Superior temporal gyrus (tissue), 1 donor: ENCODE measurements around the gene HRH3.

Source experiments
- DNase-seq: peaks from one replicate; pipeline ENCODE4 v3.0.0-alpha.2; 2016; ENCODE audit errors: extremely low spot score

Gene HRH3

DNA sequence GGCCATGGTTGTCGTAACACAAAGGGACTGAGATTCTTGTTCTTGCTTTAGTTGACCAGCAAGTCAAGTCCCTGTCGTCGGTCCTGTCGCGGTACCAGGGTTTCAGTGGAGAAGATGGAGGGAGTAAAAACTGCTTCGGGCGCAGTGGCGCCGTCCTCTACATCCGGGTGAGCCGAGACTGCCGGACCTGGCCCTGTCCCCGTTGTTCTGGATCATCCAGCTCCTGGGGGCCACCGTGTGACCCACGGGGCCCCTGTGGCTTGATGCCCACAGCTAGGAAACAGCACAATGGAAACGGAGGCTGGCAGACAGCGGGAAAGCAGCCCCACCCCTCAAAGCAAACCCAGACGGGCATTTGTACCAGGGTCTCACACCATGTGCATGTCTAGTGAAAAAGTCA is 22.3 kb downstream of the HRH3 start:
- no peak for DNase-seq

DNA sequence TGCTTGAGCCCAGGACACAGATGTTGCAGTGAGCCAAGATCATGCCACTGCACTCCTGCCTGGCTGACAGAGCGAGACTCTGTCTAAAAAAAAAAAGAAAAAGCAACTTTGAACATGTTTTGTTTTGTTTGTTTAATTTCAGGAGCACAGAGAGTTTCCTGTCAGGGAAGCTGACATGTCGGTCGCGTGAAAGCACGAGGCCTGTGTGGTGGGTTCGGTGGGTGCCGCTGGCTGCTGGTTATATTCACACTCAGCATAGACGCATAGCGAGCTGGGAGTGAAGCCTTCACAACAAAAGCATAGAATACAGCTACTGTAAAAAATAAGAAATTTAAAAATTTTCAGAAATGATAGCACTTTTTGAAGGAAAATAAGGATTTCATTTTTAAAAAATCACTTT is 22.8 kb downstream of the HRH3 start:
- no peak for DNase-seq

DNA sequence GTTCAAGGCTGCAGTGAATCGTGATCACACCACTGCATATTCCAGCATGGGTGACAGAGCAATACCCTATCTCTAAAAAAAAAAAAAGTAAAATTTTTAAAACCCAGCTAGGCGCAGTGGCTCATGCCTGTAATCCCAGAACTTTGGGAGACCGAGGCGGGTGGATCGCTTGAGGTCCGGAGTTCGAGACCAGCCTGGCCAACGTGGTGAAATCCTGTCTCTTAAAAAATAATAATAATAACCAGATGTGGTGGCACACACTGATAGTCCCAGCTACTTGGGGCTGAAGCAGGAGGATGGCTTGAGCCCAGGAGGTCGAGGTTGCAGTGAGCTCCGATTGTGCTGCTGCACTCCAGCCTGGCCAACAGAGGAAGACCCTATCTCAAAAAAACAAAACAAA is 23.8 kb downstream of the HRH3 start:
- DNase-seq = no peak

GRCh38 chr20:62195736-62196135 is 24.3 kb downstream of the HRH3 start:
- DNase-seq = no peak

DNA sequence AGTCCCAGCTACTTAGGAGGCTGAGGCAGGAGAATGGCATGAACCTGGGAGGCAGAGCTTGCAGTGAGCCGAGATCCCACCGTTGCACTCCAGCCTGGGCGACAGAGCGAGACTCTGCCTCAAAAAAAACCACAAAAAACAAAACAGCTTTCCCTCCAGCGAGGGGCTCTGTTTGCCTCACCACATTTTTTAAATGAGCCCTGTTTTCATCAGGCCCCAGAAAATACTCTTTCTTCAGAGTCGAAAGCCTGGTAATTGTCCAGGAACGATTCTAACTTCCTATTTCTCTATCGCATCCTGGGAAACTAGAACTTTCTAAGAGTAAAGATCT is 25.0 kb downstream of the HRH3 start:
- DNase-seq = no peak

DNA sequence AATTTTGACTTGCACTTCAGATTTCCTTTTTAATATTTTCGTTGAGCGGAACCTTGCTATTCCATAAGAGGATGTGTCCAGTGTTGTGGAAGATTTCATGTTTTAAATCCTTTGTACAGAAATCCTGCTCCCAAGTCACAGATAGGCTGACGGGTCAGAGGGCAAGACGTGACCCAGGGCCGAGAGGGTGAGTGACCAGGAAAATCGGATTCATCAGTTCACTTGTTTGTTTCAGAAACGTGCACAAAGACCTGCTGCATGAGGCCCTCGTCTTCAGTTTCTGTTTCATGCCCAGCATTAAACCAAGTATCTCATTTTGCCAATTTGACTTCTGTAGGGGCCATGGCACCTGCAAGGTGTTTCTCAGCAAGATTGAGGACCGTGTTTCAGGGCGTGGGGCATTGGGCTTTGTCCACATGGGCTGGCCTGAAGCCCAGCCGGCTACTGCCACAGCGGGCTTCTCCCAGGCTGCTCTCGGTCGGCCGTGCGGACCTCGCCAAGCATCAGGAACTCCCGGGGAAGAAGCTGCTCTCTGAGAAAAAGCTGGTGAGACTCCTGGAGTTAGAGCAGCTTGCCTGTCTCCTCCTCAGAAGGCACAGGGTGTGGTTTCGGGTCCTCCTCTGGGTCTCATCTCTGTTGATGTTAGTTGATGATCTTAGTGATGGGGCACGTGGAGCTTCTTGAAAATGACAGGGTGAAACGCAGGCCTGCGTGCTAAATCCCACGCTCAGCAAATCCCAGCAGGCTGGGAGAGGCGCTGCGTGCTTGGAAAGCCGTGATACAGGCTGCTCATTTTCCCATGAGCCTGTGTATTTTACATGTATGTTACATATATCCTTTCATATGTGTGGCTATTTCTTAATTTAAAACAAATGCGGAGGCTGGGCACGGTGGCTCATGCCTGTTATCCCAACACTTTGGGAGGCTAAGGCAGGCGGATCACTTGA is 26.7 kb downstream of the HRH3 start:
- DNase-seq = no peak

GRCh38 chr20:62192635-62193034 is 27.4 kb downstream of the HRH3 start:
- DNase-seq = no peak

DNA sequence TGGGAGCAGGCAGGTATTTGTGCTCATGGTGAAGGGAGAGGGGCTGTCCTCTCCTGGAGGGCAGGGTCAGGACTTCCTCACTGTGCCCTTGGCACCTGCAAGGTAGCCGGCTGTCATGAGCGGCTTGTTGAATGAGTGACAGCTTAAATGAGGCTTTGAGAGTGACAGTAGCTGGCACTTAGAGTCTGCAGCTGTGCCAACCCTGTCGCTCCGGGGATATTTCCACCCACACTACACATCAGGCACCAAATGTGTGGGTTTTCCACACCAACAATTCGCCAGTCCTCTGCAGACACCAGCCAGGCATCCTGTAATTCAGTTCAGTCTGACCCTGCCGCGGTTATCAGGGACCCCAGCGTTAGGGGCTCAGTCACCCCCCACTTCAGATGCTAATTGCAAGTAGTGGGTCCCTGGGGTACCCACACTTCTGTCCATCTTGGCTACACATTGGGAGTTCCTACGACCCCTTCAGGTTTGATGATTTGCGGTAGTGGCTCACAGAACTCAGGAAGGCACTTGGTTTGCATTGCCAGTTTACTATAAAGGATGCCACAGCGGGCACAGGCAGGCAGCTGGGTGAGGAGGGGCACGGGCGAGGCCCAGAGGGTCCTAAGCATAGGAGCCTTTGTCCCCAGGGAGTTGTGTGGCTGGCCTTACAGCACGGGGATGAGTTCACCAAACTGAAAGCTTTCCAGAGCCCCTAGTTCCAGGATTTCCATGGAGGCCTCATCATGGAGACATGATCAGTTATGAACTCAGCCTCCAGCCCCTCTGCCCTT is 28.1 kb downstream of the HRH3 start:
- DNase-seq = no peak

DNA sequence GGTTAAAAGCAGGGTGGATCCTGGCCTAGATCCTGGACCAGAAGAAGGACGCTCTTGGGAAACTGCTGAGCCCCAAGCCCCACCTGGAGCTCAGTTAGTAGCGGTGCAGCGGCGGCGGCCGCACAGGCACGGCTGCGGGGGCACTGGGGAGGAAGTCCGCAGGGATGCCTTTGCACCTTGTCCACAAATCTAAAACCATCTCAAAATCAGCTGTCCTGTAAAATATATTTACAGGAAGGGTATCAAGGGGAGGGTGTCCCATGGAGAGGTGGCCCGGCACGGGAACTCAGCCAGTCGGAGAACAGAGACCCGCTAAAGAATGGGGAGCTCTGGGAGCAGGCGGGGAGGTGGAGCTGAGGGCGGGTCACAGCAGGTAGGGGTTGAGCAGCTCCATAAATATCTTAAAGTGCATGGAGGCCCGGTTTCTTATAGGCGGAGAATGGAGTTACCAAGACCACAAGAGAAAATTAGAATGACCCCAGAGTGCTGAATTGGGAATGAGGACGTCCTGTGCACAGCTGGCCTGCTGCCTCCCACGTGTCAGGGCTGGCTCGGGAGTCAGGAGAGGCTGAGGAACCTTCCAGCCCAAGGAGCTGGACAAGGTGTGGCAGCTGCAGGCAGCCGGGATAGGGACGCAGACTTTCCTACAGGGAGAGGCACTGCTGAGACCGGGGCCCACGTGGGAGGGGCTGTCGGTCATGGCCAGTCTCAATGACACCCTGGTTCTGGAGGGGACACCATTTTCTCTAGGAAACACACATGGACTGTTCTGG is 29.3 kb downstream of the HRH3 start:
- DNase-seq = no peak

- no peak for DNase-seq
Measured at GRCh38 chr20:62186887-62187866, 32.9 kb downstream of the HRH3 start.

DNA sequence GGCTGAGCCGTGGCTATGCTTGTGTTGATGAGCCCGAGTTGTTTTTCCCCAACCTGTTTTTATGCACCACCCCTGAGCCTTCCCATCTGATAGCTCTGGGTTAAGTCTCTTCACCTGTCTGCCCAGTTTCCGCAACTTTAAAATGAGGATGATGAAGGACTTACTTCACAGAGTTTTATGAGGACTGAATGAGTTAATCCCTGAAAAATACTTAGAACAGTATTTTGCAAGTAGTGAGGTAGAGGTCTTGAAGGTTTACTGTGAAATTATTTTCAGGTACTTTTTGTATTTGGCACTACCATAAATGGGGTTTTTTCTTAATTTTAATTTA is 34.0 kb downstream of the HRH3 start:
- no peak for DNase-seq

- DNase-seq = no peak
Measured at GRCh38 chr20:62183426-62184142, 36.5 kb downstream of the HRH3 start.

GRCh38 chr20:62182469-62183425 is 37.3 kb downstream of the HRH3 start, which contains the start of gene MTG2:
TSS of gene MTG2 (plus strand) at chr20:62183028. CDS start at chr20:62193421, 10,393 bp downstream.
- peak; percentile 98 for DNase-seq

GRCh38 chr20:62181808-62182207 is 38.3 kb downstream of the HRH3 start:
- peak; percentile 10 for DNase-seq

DNA sequence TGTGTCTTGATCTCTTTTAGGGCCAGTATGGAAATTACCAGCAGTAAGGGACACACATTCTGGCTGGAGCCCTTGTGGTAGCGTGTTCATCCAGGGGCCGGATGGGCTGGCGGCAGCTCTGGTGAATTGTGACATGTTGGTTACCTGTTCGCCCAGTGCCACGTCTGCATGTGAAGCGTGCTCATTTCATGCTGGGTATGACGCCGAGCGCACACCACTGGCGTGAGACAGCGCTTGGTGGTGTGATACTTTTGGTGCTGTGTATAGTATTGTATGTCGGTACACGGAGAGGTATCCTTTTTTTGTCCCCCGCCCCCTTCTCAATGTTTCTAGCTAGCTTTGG is 40.9 kb downstream of the HRH3 start:
- DNase-seq = no peak

- no peak for DNase-seq
Measured at GRCh38 chr20:62178316-62179161, 41.5 kb downstream of the HRH3 start.

- DNase-seq = no peak
Measured at GRCh38 chr20:62177307-62177706, 42.8 kb downstream of the HRH3 start.

DNA sequence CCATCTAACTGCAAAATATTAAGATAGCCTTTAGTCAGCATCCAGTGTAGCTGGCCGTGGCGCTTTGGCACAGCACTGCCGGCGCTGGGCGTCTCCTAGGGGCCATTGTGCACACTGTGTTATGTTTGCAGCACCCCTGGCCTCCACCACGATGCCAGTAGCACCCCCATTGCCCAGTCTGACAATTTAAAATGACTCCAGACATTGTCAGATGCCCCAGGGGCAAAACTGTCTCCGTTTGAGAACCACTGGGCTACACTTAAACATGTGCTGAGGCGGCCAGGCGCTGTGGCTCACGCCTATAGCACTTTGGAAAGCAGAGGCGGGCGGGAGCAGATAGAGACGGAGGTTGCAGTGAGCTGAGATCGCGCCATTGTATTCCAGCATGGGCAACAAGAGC is 43.2 kb downstream of the HRH3 start:
- no peak for DNase-seq
